HG03060 (cell line): ENCODE results near the gene UBIAD1.

Experiments used
- ATAC-seq: cut with Tn5 transposase; IDR thresholded peaks from one replicate; pipeline ENCODE4 v1.9.1; 2021; ENCODE audit warnings: low read depth, moderate number of reproducible peaks; ENCODE audit not compliant: unreplicated experiment

Gene UBIAD1

GRCh38 chr1:11308699-11309224 lies 35.8 kb downstream of the UBIAD1 start:
- no peak for ATAC-seq

GRCh38 chr1:11309385-11309784 lies 36.4 kb downstream of the UBIAD1 start:
- no peak for ATAC-seq

- ATAC-seq, result no peak
These were observed 39.1 kb downstream of the UBIAD1 start for GRCh38 chr1:11311816-11312755.

GRCh38 chr1:11314959-11315358 lies 42.0 kb downstream of the UBIAD1 start:
- no peak for ATAC-seq

- ATAC-seq, result no peak
These were observed 43.7 kb downstream of the UBIAD1 start for GRCh38 chr1:11316701-11317100.

- no peak for ATAC-seq
These were observed 46.0 kb downstream of the UBIAD1 start for GRCh38 chr1:11318982-11319381.

- ATAC-seq, result no peak
These were observed 47.3 kb downstream of the UBIAD1 start for GRCh38 chr1:11320153-11320936.

GRCh38 chr1:11321656-11322491 lies 48.9 kb downstream of the UBIAD1 start:
- ATAC-seq, result no peak

GRCh38 chr1:11324567-11325165 lies 51.7 kb downstream of the UBIAD1 start:
- ATAC-seq, result no peak

GRCh38 chr1:11326070-11326469 lies 53.1 kb downstream of the UBIAD1 start:
- ATAC-seq, result no peak

- no peak for ATAC-seq
These were observed 55.4 kb downstream of the UBIAD1 start for GRCh38 chr1:11328444-11328843.

GRCh38 chr1:11330411-11330810 lies 57.4 kb downstream of the UBIAD1 start:
- ATAC-seq, result no peak

- no peak for ATAC-seq
These were observed 58.3 kb downstream of the UBIAD1 start for GRCh38 chr1:11331036-11331944.

- no peak for ATAC-seq
These were observed 59.0 kb downstream of the UBIAD1 start for GRCh38 chr1:11331945-11332546.

- no peak for ATAC-seq
These were observed 60.6 kb downstream of the UBIAD1 start for GRCh38 chr1:11333631-11334030.

- no peak for ATAC-seq
These were observed 61.3 kb downstream of the UBIAD1 start for GRCh38 chr1:11334261-11334804.

- ATAC-seq, result no peak
These were observed 61.8 kb downstream of the UBIAD1 start for GRCh38 chr1:11334821-11335220.

- ATAC-seq, result peak; percentile 65
These were observed 62.5 kb downstream of the UBIAD1 start for GRCh38 chr1:11335417-11336056.
